Measurements from ENCODE around the gene TMEM150B.

DNA sequence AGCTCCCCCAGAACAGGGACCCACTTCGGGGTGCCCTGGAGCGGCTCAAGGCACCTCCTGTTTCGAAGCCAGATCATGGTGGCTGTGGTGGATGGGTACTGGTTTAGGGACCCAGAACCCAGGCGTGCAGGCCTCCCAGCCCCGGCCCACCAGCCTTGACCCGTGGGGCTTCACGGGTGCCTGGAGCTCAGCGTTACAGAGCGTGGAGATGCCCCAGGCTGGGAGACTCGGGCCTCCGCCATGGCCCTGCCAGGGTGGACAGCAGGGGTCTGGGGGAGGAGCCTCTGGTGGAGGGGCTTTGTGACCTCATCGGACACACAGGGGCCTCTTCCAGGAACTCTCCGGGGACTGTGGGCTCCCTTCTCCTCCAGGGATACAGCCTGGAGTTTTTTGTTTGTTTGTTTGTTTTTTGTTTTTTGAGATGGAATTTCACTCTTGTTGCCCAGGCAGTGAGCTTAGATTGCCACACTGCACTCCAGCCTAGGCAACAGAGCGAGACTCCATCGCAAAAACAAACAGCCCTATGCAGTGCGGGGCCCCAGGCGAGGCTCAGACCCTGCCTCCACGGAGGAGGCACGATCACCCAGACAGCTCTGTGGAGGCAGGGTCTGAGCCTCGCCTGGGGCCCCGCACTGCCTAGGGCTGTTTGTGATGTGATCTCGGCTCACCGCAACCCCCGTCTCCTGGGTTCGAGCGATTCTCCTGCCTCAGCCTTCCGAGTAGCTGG is 38.0 kb upstream of the TMEM150B start, which contains the start of gene GARIN5B:
- no peak for TF ChIP-seq POLR2A (IDR thresholded peaks at IDR 0.05)
- TF ChIP-seq, protein P1, sequence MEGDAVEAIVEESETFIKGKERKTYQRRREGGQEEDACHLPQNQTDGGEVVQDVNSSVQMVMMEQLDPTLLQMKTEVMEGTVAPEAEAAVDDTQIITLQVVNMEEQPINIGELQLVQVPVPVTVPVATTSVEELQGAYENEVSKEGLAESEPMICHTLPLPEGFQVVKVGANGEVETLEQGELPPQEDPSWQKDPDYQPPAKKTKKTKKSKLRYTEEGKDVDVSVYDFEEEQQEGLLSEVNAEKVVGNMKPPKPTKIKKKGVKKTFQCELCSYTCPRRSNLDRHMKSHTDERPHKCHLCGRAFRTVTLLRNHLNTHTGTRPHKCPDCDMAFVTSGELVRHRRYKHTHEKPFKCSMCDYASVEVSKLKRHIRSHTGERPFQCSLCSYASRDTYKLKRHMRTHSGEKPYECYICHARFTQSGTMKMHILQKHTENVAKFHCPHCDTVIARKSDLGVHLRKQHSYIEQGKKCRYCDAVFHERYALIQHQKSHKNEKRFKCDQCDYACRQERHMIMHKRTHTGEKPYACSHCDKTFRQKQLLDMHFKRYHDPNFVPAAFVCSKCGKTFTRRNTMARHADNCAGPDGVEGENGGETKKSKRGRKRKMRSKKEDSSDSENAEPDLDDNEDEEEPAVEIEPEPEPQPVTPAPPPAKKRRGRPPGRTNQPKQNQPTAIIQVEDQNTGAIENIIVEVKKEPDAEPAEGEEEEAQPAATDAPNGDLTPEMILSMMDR (IDR thresholded peaks at IDR 0.05): no peak

All from adrenal gland (tissue), 5 donors.